ENCODE data around the gene DNM2.
A peak's percentile ranks its signal among the peaks of the same experiment; 100 is the strongest.

DNM2 gene

GRCh38 chr19:10805758-10806247 is 87.9 kb downstream of the DNM2 start:
- no peak overlapping the region for H3K4me3 ChIP-seq (ENCODE audit: low read depth, low read length)
- no peak for TF ChIP-seq MYC (IDR thresholded peaks at IDR 0.05; ENCODE audit: low read depth, low read length)
- no peak for TF ChIP-seq MAX (IDR thresholded peaks at IDR 0.05; ENCODE audit: low read depth, low read length)
- no peak for TF ChIP-seq CTCF (IDR thresholded peaks at IDR 0.05; ENCODE audit: low read depth, low read length)
- no peak for TF ChIP-seq POLR2A (IDR thresholded peaks at IDR 0.05; ENCODE audit: extremely low read depth, insufficient read length)
- DNase-seq (ENCODE audit: low read depth): no peak

GRCh38 chr19:10808937-10809649 is 91.2 kb downstream of the DNM2 start:
- H3K4me3 ChIP-seq (ENCODE audit: low read depth, low read length): no peak overlapping the region
- TF ChIP-seq MAX (IDR thresholded peaks at IDR 0.05; ENCODE audit: low read depth, low read length): no peak
- TF ChIP-seq POLR2A (IDR thresholded peaks at IDR 0.05; ENCODE audit: extremely low read depth, insufficient read length): no peak
- peak; percentile 6; the same call in 1 of the 2 replicates for TF ChIP-seq MYC (IDR thresholded peaks at IDR 0.05; ENCODE audit: low read depth, low read length)
- no peak for TF ChIP-seq CTCF (IDR thresholded peaks at IDR 0.05; ENCODE audit: low read depth, low read length)
- DNase-seq (ENCODE audit: low read depth): peak; percentile 53

GRCh38 chr19:10809651-10810285 is 91.9 kb downstream of the DNM2 start:
- peak; percentile 75 for DNase-seq (ENCODE audit: low read depth)
- H3K4me3 ChIP-seq (ENCODE audit: low read depth, low read length): no peak overlapping the region
- no peak for TF ChIP-seq MYC (IDR thresholded peaks at IDR 0.05; ENCODE audit: low read depth, low read length)
- no peak for TF ChIP-seq POLR2A (IDR thresholded peaks at IDR 0.05; ENCODE audit: extremely low read depth, insufficient read length)
- no peak for TF ChIP-seq CTCF (IDR thresholded peaks at IDR 0.05; ENCODE audit: low read depth, low read length)
- TF ChIP-seq MAX (IDR thresholded peaks at IDR 0.05; ENCODE audit: low read depth, low read length): no peak

- DNase-seq (ENCODE audit: low read depth): no peak
- H3K4me3 ChIP-seq (ENCODE audit: low read depth, low read length): no peak overlapping the region
- no peak for TF ChIP-seq MAX (IDR thresholded peaks at IDR 0.05; ENCODE audit: low read depth, low read length)
These were observed 93.7 kb downstream of the DNM2 start for GRCh38 chr19:10811391-10812111.

GRCh38 chr19:10812196-10812595 is 94.3 kb downstream of the DNM2 start:
- TF ChIP-seq CTCF (IDR thresholded peaks at IDR 0.05; ENCODE audit: low read depth, low read length) (no peak), POLR2A (IDR thresholded peaks at IDR 0.05; ENCODE audit: extremely low read depth, insufficient read length) (no peak), MAX (IDR thresholded peaks at IDR 0.05; ENCODE audit: low read depth, low read length) (no peak), MYC (IDR thresholded peaks at IDR 0.05; ENCODE audit: low read depth, low read length) (no peak)
- no peak overlapping the region for H3K4me3 ChIP-seq (ENCODE audit: low read depth, low read length)
- peak; percentile 46 for DNase-seq (ENCODE audit: low read depth)
